Measurements from ENCODE around the gene SLC2A5.
"Not testable (repeated sequence)": the region's sequence is repeated elsewhere in the genome, so short reads cannot be mapped to it uniquely, and the experiment has no call there.

The SLC2A5 gene

GRCh38 chr1:9069326-9070100 is at the start of gene SLC2A5:
Gene SLC2A5, minus strand, starts transcription at chr1:9069635. Its CDS starts 99 bp downstream, at chr1:9069536.
- DNase-seq = no peak

- DNase-seq = no peak
Observed at GRCh38 chr1:9118186-9118585, 48.8 kb upstream of the SLC2A5 start.

- DNase-seq = no peak
Observed at GRCh38 chr1:9115351-9116205, 46.1 kb upstream of the SLC2A5 start.

- no peak for DNase-seq
Observed at GRCh38 chr1:9112961-9113880, 43.8 kb upstream of the SLC2A5 start.

- DNase-seq = no peak
Observed at GRCh38 chr1:9111957-9112356, 42.5 kb upstream of the SLC2A5 start.

GRCh38 chr1:9111357-9111691 is 41.9 kb upstream of the SLC2A5 start:
- no peak for DNase-seq

- peak; percentile 81 to 83 for DNase-seq
Observed at GRCh38 chr1:9110669-9111356, 41.4 kb upstream of the SLC2A5 start.

GRCh38 chr1:9108056-9108665 is 38.7 kb upstream of the SLC2A5 start:
- DNase-seq = no peak

- no peak for DNase-seq
Observed at GRCh38 chr1:9107136-9107535, 37.7 kb upstream of the SLC2A5 start.

- DNase-seq = no peak
Observed at GRCh38 chr1:9106286-9106685, 36.9 kb upstream of the SLC2A5 start.

- no peak for DNase-seq
Observed at GRCh38 chr1:9105336-9105867, 36.0 kb upstream of the SLC2A5 start.

GRCh38 chr1:9101510-9102146 is 32.2 kb upstream of the SLC2A5 start:
- no peak for DNase-seq

GRCh38 chr1:9100471-9101043 is 31.1 kb upstream of the SLC2A5 start:
- DNase-seq = no peak

- no peak for DNase-seq
Observed at GRCh38 chr1:9099555-9099954, 30.1 kb upstream of the SLC2A5 start.

- no peak for DNase-seq
Observed at GRCh38 chr1:9097947-9098705, 28.7 kb upstream of the SLC2A5 start.

- no peak for DNase-seq
Observed at GRCh38 chr1:9095818-9096217, 26.4 kb upstream of the SLC2A5 start.

GRCh38 chr1:9093996-9094595 is 24.7 kb upstream of the SLC2A5 start:
- not testable (repeated sequence) for DNase-seq

GRCh38 chr1:9093581-9093980 is 24.1 kb upstream of the SLC2A5 start:
- DNase-seq = no peak

GRCh38 chr1:9093091-9093490 is 23.7 kb upstream of the SLC2A5 start:
- DNase-seq = no peak

GRCh38 chr1:9088807-9089206 is 19.4 kb upstream of the SLC2A5 start:
- no peak for DNase-seq

Measured in activated CD4-positive, alpha-beta T cell treated with anti-CD3 and anti-CD28 coated beads, Interleukin-2, amount 50 U/mL, for 4 hours (primary cell).